ENCODE measurements around the gene GEN1. TPM values are rescaled to one million over a fixed set of nuclear protein-coding genes. Genes with fewer than 3 reads are reported as not detected.

Gene GEN1
- polyA plus RNA-seq, 1 donor: 10.7 TPM

- peak in 1 of 2 donors; percentile 3 for DNase-seq
- Histone ChIP-seq H3K4me1 (ENCODE audit: control insufficient read depth, insufficient read depth, low read length) (no peaks in the 10 kb centered on the region), H3K27ac (ENCODE audit: low read length) (no peak overlapping the region), H3K27me3 (ENCODE audit: control insufficient read depth, insufficient read depth, low read length) (no peaks in the 10 kb centered on the region), H3K9me3 (ENCODE audit: control insufficient read depth, low read depth, low read length) (no peaks in the 10 kb centered on the region), H3K4me3 (ENCODE audit: low read length) (no peak overlapping the region), H3K36me3 (ENCODE audit: control insufficient read depth, insufficient read depth, low read length) (peaks cover 41% of the 10 kb centered on the region)
- WGBS (ENCODE audit: insufficient coverage, low lambda C conversion rate): no CpG with 5 or more reads among the region's 4 CpGs
Observed at GRCh38 chr2:17719562-17720371, 34.2 kb upstream of the GEN1 start.

GRCh38 chr2:17728210-17728609, 25.7 kb upstream of the GEN1 start:
- no peaks in the 10 kb centered on the region for H3K4me1 ChIP-seq (ENCODE audit: control insufficient read depth, insufficient read depth, low read length)
- no CpG with 5 or more reads among the region's 6 CpGs for WGBS (ENCODE audit: insufficient coverage, low lambda C conversion rate)
- H3K4me3 ChIP-seq (ENCODE audit: low read length): no peak overlapping the region
- no peaks in the 10 kb centered on the region for H3K9me3 ChIP-seq (ENCODE audit: control insufficient read depth, low read depth, low read length)
- H3K36me3 ChIP-seq (ENCODE audit: control insufficient read depth, insufficient read depth, low read length): peaks cover 15% of the 10 kb centered on the region
- no peaks in the 10 kb centered on the region for H3K27me3 ChIP-seq (ENCODE audit: control insufficient read depth, insufficient read depth, low read length)
- no peak for DNase-seq
- no peak overlapping the region for H3K27ac ChIP-seq (ENCODE audit: low read length)

- H3K36me3 ChIP-seq (ENCODE audit: control insufficient read depth, insufficient read depth, low read length): peaks cover 14% of the 10 kb centered on the region
Observed at GRCh38 chr2:17729880-17730279, 24.1 kb upstream of the GEN1 start.

GRCh38 chr2:17733599-17733998, 20.3 kb upstream of the GEN1 start:
- no peak overlapping the region for H3K27ac ChIP-seq (ENCODE audit: low read length)
- no peaks in the 10 kb centered on the region for H3K4me1 ChIP-seq (ENCODE audit: control insufficient read depth, insufficient read depth, low read length)
- H3K36me3 ChIP-seq (ENCODE audit: control insufficient read depth, insufficient read depth, low read length): peaks cover 32% of the 10 kb centered on the region
- H3K27me3 ChIP-seq (ENCODE audit: control insufficient read depth, insufficient read depth, low read length): no peaks in the 10 kb centered on the region
- WGBS (ENCODE audit: insufficient coverage, low lambda C conversion rate): 86% methylated on average over 1 of the region's 1 CpG
- H3K4me3 ChIP-seq (ENCODE audit: low read length): no peak overlapping the region
- DNase-seq: no peak
- H3K9me3 ChIP-seq (ENCODE audit: control insufficient read depth, low read depth, low read length): no peaks in the 10 kb centered on the region

More at GRCh38 chr2:17729880-17730279, 24.1 kb upstream of the GEN1 start:
- Histone ChIP-seq H3K27me3 (ENCODE audit: control insufficient read depth, insufficient read depth, low read length) (no peaks in the 10 kb centered on the region), H3K4me1 (ENCODE audit: control insufficient read depth, insufficient read depth, low read length) (no peaks in the 10 kb centered on the region), H3K27ac (ENCODE audit: low read length) (no peak overlapping the region), H3K4me3 (ENCODE audit: low read length) (no peak overlapping the region), H3K9me3 (ENCODE audit: control insufficient read depth, low read depth, low read length) (no peaks in the 10 kb centered on the region)
- no peak for DNase-seq
- WGBS (ENCODE audit: insufficient coverage, low lambda C conversion rate): no CpG with 5 or more reads among the region's 2 CpGs

GRCh38 chr2:17735864-17736263, 18.1 kb upstream of the GEN1 start:
- Histone ChIP-seq H3K4me3 (ENCODE audit: low read length) (no peak overlapping the region), H3K4me1 (ENCODE audit: control insufficient read depth, insufficient read depth, low read length) (no peaks in the 10 kb centered on the region), H3K27me3 (ENCODE audit: control insufficient read depth, insufficient read depth, low read length) (no peaks in the 10 kb centered on the region), H3K27ac (ENCODE audit: low read length) (no peak overlapping the region), H3K9me3 (ENCODE audit: control insufficient read depth, low read depth, low read length) (no peaks in the 10 kb centered on the region), H3K36me3 (ENCODE audit: control insufficient read depth, insufficient read depth, low read length) (peaks cover 38% of the 10 kb centered on the region)
- DNase-seq: no peak
- 95% methylated on average over 2 of the region's 2 CpGs for WGBS (ENCODE audit: insufficient coverage, low lambda C conversion rate)

- Histone ChIP-seq H3K36me3 (ENCODE audit: control insufficient read depth, insufficient read depth, low read length) (peaks cover 35% of the 10 kb centered on the region), H3K9me3 (ENCODE audit: control insufficient read depth, low read depth, low read length) (no peaks in the 10 kb centered on the region), H3K4me3 (ENCODE audit: low read length) (no peak overlapping the region), H3K4me1 (ENCODE audit: control insufficient read depth, insufficient read depth, low read length) (no peaks in the 10 kb centered on the region), H3K27ac (ENCODE audit: low read length) (no peak overlapping the region), H3K27me3 (ENCODE audit: control insufficient read depth, insufficient read depth, low read length) (no peaks in the 10 kb centered on the region)
- no CpG with 5 or more reads among the region's 1 CpG for WGBS (ENCODE audit: insufficient coverage, low lambda C conversion rate)
- no peak for DNase-seq
Observed at GRCh38 chr2:17736989-17737388, 16.9 kb upstream of the GEN1 start.

- Histone ChIP-seq H3K36me3 (ENCODE audit: control insufficient read depth, insufficient read depth, low read length) (peaks cover 33% of the 10 kb centered on the region), H3K27me3 (ENCODE audit: control insufficient read depth, insufficient read depth, low read length) (no peaks in the 10 kb centered on the region), H3K9me3 (ENCODE audit: control insufficient read depth, low read depth, low read length) (no peaks in the 10 kb centered on the region), H3K4me1 (ENCODE audit: control insufficient read depth, insufficient read depth, low read length) (no peaks in the 10 kb centered on the region), H3K4me3 (ENCODE audit: low read length) (no peak overlapping the region), H3K27ac (ENCODE audit: low read length) (no peak overlapping the region)
- no peak for DNase-seq
- no CpG with 5 or more reads among the region's 2 CpGs for WGBS (ENCODE audit: insufficient coverage, low lambda C conversion rate)
Observed at GRCh38 chr2:17740203-17740602, 13.7 kb upstream of the GEN1 start.

- 40% methylated on average over 1 of the region's 4 CpGs for WGBS (ENCODE audit: insufficient coverage, low lambda C conversion rate)
- no peak overlapping the region for H3K4me3 ChIP-seq (ENCODE audit: low read length)
- no peak for DNase-seq
Observed at GRCh38 chr2:17747684-17748452, 6.1 kb upstream of the GEN1 start.

GRCh38 chr2:17748745-17749144, 5.2 kb upstream of the GEN1 start:
- no peaks in the 10 kb centered on the region for H3K4me1 ChIP-seq (ENCODE audit: control insufficient read depth, insufficient read depth, low read length)
- H3K27me3 ChIP-seq (ENCODE audit: control insufficient read depth, insufficient read depth, low read length): no peaks in the 10 kb centered on the region
- no peaks in the 10 kb centered on the region for H3K9me3 ChIP-seq (ENCODE audit: control insufficient read depth, low read depth, low read length)
- DNase-seq: no peak
- 89% methylated on average over 1 of the region's 6 CpGs for WGBS (ENCODE audit: insufficient coverage, low lambda C conversion rate)
- H3K36me3 ChIP-seq (ENCODE audit: control insufficient read depth, insufficient read depth, low read length): peaks cover 4% of the 10 kb centered on the region
- H3K4me3 ChIP-seq (ENCODE audit: low read length): no peak overlapping the region
- no peak overlapping the region for H3K27ac ChIP-seq (ENCODE audit: low read length)

More at GRCh38 chr2:17747684-17748452, 6.1 kb upstream of the GEN1 start:
- Histone ChIP-seq H3K9me3 (ENCODE audit: control insufficient read depth, low read depth, low read length) (no peaks in the 10 kb centered on the region), H3K27ac (ENCODE audit: low read length) (no peak overlapping the region), H3K27me3 (ENCODE audit: control insufficient read depth, insufficient read depth, low read length) (no peaks in the 10 kb centered on the region), H3K36me3 (ENCODE audit: control insufficient read depth, insufficient read depth, low read length) (peaks cover 4% of the 10 kb centered on the region), H3K4me1 (ENCODE audit: control insufficient read depth, insufficient read depth, low read length) (no peaks in the 10 kb centered on the region)

- Histone ChIP-seq H3K27ac (ENCODE audit: low read length) (no peak overlapping the region), H3K4me3 (ENCODE audit: low read length) (no peak overlapping the region)
- WGBS (ENCODE audit: insufficient coverage, low lambda C conversion rate): 100% methylated on average over 2 of the region's 2 CpGs
Observed at GRCh38 chr2:17749753-17750438, 4.0 kb upstream of the GEN1 start.

More at GRCh38 chr2:17749753-17750438, 4.0 kb upstream of the GEN1 start:
- peaks cover 3% of the 10 kb centered on the region for H3K4me1 ChIP-seq (ENCODE audit: control insufficient read depth, insufficient read depth, low read length)
- H3K36me3 ChIP-seq (ENCODE audit: control insufficient read depth, insufficient read depth, low read length): peaks cover 2% of the 10 kb centered on the region
- no peaks in the 10 kb centered on the region for H3K27me3 ChIP-seq (ENCODE audit: control insufficient read depth, insufficient read depth, low read length)
- no peak for DNase-seq
- H3K9me3 ChIP-seq (ENCODE audit: control insufficient read depth, low read depth, low read length): no peaks in the 10 kb centered on the region
